Keratinocyte (primary cell): Measurements from ENCODE around the gene ZNF219. TPM values are rescaled to one million over a fixed set of nuclear protein-coding genes. Genes with fewer than 3 reads are reported as not detected.
A peak's percentile ranks its signal among the peaks of the same experiment; 100 is the strongest.

Source experiments
- DNase-seq: peaks from one replicate; pipeline ENCODE4 v3.0.0-alpha.2; 2011; ENCODE audit warnings: low read depth, missing footprints, low spot score
- FAIRE-seq: peaks from 2 replicates; lab custom pipeline; 2011; peaks lifted over from hg19 to GRCh38; lab: Jason Lieb, UNC
- H2AFZ ChIP-seq: 2 replicates; pipeline ENCODE4 v1.6.0; 2012; ENCODE audit warnings: low read length, control low read depth, inconsistent platforms; ENCODE audit not compliant: control insufficient read depth
- H3K27ac ChIP-seq: 2 replicates; pipeline ENCODE4 v1.5.1; 2011; ENCODE audit warnings: low read length; ENCODE audit not compliant: control insufficient read depth, insufficient read depth
- H3K27me3 ChIP-seq: 3 replicates; pipeline ENCODE4 v1.6.0; 2011; ENCODE audit warnings: low read length; ENCODE audit not compliant: control insufficient read depth, insufficient read depth; ENCODE audit errors: extremely low read depth
- H3K36me3 ChIP-seq, 2 experiments: 2 replicates in 1 of 2; 3 replicates in 1 of 2; pipeline ENCODE4 v1.5.1; 2011; ENCODE audit warnings: low read length in 2 of 2, mild to moderate bottlenecking in 1 of 2; ENCODE audit not compliant: control insufficient read depth in 2 of 2, insufficient read depth in 2 of 2; ENCODE audit errors: extremely low read depth in 1 of 2
- H3K4me1 ChIP-seq: 3 replicates; pipeline ENCODE4 v1.5.1; 2011; ENCODE audit warnings: low read length; ENCODE audit not compliant: control insufficient read depth, insufficient read depth; ENCODE audit errors: extremely low read depth
- H3K4me2 ChIP-seq: 3 replicates; pipeline ENCODE4 v1.6.0; 2011; ENCODE audit warnings: low read depth, low read length; ENCODE audit not compliant: control insufficient read depth, insufficient read depth; ENCODE audit errors: extremely low read depth
- H3K4me3 ChIP-seq, 3 experiments: fragments of 200-600 bp in 1 of 3; sonication (generic) in 1 of 3; 2 replicates in 2 of 3; 3 replicates in 1 of 3; pipeline ENCODE4 v1.5.1; 2011 to 2016; ENCODE audit warnings: low read length in 3 of 3, mild to moderate bottlenecking in 3 of 3, control low read depth in 2 of 3, inconsistent platforms in 1 of 3, low read depth in 1 of 3, mixed read lengths in 1 of 3, mixed run types in 1 of 3, moderate library complexity in 1 of 3; ENCODE audit not compliant: control insufficient read depth in 2 of 3, insufficient read depth in 2 of 3; ENCODE audit errors: extremely low read depth in 1 of 3
- H3K79me2 ChIP-seq: 2 replicates; pipeline ENCODE4 v1.6.0; 2012; ENCODE audit warnings: low read length; ENCODE audit not compliant: control insufficient read depth, insufficient read depth
- H3K9ac ChIP-seq: 3 replicates; pipeline ENCODE4 v1.6.0; 2011; ENCODE audit warnings: low read length; ENCODE audit not compliant: control insufficient read depth, insufficient read depth; ENCODE audit errors: extremely low read depth
- H3K9me1 ChIP-seq: 3 replicates; pipeline ENCODE4 v1.6.0; 2011; ENCODE audit warnings: low read length; ENCODE audit not compliant: control insufficient read depth, insufficient read depth; ENCODE audit errors: extremely low read depth
- H3K9me3 ChIP-seq: 2 replicates; pipeline ENCODE4 v1.5.1; 2012; ENCODE audit warnings: low read depth, low read length; ENCODE audit not compliant: control insufficient read depth
- H4K20me1 ChIP-seq: 3 replicates; pipeline ENCODE4 v1.6.0; 2011; ENCODE audit warnings: low read length; ENCODE audit not compliant: control insufficient read depth, insufficient read depth; ENCODE audit errors: extremely low read depth
- CTCF ChIP-seq, 3 experiments: IDR thresholded peaks in 1 of 3; conservative IDR thresholded peaks in 1 of 3; optimal IDR thresholded peaks in 1 of 3; 2 replicates in 2 of 3; 3 replicates in 1 of 3; pipeline versions ENCODE3 to v1.5.1; 2011; ENCODE audit warnings: low read length in 3 of 3, mild to moderate bottlenecking in 3 of 3, moderate library complexity in 2 of 3, control low read depth in 1 of 3, inconsistent platforms in 1 of 3; ENCODE audit not compliant: insufficient read depth in 2 of 3; ENCODE audit errors: extremely low read depth in 1 of 3
- EZH2 ChIP-seq: IDR thresholded peaks from one replicate; pipeline ENCODE4 v1.6.1; 2012; ENCODE audit warnings: inconsistent platforms, mild to moderate bottlenecking, low read length, moderate library complexity
- dilution Hi-C: fragments of 300-500 bp; cut with MboI; formaldehyde crosslinking; loops from one replicate; pipeline ENCODE4 v1.7.0; 2020; ENCODE audit warnings: low sequenced_read_pairs; ENCODE audit not compliant: extremely low pct_ligation_motif_present
- polyA plus RNA-seq, 5 experiments: library from polyadenylated mRNA; depleted of rRNA in 3 of 5; stranded (reverse) in 3 of 5; stranded (forward) in 1 of 5; unstranded in 1 of 5; fragments of >200 nt; gene quantifications; 1 replicate in 1 of 5; 2 replicates in 3 of 5; 3 replicates in 1 of 5; pipeline versions ENCODE4 v1.2.1 to v1.2.3, GENCODE V29; 2011 to 2012; ENCODE audit warnings: missing spikeins in 2 of 5, low read depth in 1 of 5, low replicate concordance in 1 of 5

The ZNF219 gene
- polyA plus RNA-seq, 1 donor (not counting 4 experiments of a cell fraction or from before 2014, with no cell fraction given): 23.1 TPM

- Histone ChIP-seq H3K79me2 (no peaks in the 10 kb centered on the region), H4K20me1 (no peaks in the 10 kb centered on the region), H3K4me1 (peaks cover 18% of the 10 kb centered on the region), H3K9me3 (no peaks in the 10 kb centered on the region), H3K36me3 (no peaks in the 10 kb centered on the region), H3K4me2 (peak within 1 kb of the TSS; percentile 92), H2AFZ (peak within 1 kb of the TSS; percentile 77), H3K9ac (peak within 1 kb of the TSS; percentile 68), H3K27ac (peak within 1 kb of the TSS; percentile 20), H3K4me3 (peak within 1 kb of the TSS; percentile 47 to 85 (median 80)), H3K9me1 (no peaks in the 10 kb centered on the region), H3K27me3 (peaks cover 17% of the 10 kb centered on the region)
- FAIRE-seq: no peak
- dilution Hi-C loops: no loop called here
- TF ChIP-seq EZH2 (no peak), CTCF (optimal IDR thresholded peaks at IDR 0.05 in 1 of 3, IDR thresholded peaks at IDR 0.05 in 1 of 3, conservative IDR thresholded peaks at IDR 0.05 in 1 of 3; ENCODE audit: extremely low read depth in 1 of 3, insufficient read depth in 2 of 3, low read length in 3 of 3) (no peak)
- DNase-seq: no peak
Observed at GRCh38 chr14:21070083-21070609, 28.3 kb downstream of the ZNF219 start, which contains the start of gene ARHGEF40. TSS of gene ARHGEF40 (plus strand) at chr14:21070304. CDS start at chr14:21070397, 93 bp downstream.

- FAIRE-seq (no peak), DNase-seq (no peak)
- Histone ChIP-seq H2AFZ (peak overlapping the region; percentile 37), H3K4me3 (peak overlapping the region; percentile 23 to 85 (median 47)), H3K9me3 (no peaks in the 10 kb centered on the region), H3K4me1 (peaks cover 18% of the 10 kb centered on the region), H3K79me2 (no peaks in the 10 kb centered on the region), H3K27ac (no peak overlapping the region), H3K9me1 (no peaks in the 10 kb centered on the region), H3K27me3 (peaks cover 17% of the 10 kb centered on the region), H3K36me3 (no peaks in the 10 kb centered on the region), H3K9ac (peak overlapping the region; percentile 22), H3K4me2 (peak overlapping the region; percentile 92), H4K20me1 (no peaks in the 10 kb centered on the region)
- TF ChIP-seq CTCF (optimal IDR thresholded peaks at IDR 0.05 in 1 of 3, IDR thresholded peaks at IDR 0.05 in 1 of 3, conservative IDR thresholded peaks at IDR 0.05 in 1 of 3; ENCODE audit: extremely low read depth in 1 of 3, insufficient read depth in 2 of 3, low read length in 3 of 3): no peak
- peak; percentile 58 for TF ChIP-seq EZH2
- dilution Hi-C loops: no loop called here
Observed at GRCh38 chr14:21069388-21070082, 28.9 kb downstream of the ZNF219 start.
